HCT116 (cell line): ENCODE results near the gene AGGF1. TPM values are rescaled to one million over a fixed set of nuclear protein-coding genes. Genes with fewer than 3 reads are reported as not detected.
A peak's percentile ranks its signal among the peaks of the same experiment; 100 is the strongest.

ENCODE experiments used
- ATAC-seq: fragments of 200-7000 bp; cut with Tn5 transposase; 2 replicates; pipeline ENCODE4 v1.9.1; 2020; ENCODE audit warnings: mild to moderate bottlenecking, moderate library complexity
- Bru-seq: library from RNA; stranded (reverse); fragments of 400-500 nt; gene quantifications from one replicate; lab custom pipeline; 2021; lab: Mats Ljungman, UMichigan
- BruChase-seq, 2 experiments: library from RNA; stranded (reverse); fragments of 400-500 nt; gene quantifications; one replicate each; lab custom pipeline; 2021; lab: Mats Ljungman, UMichigan
- BruUV-seq: library from RNA; stranded (reverse); fragments of 400-500 nt; replicated peaks from 2 replicates; lab custom pipeline; 2021; lab: Mats Ljungman, UMichigan
- CTCF ChIA-PET: fragments of 300-600 bp; sonication (Branson Sonifier 250); formaldehyde crosslinking; loops from one replicate; lab custom pipeline; 2021; ENCODE audit warnings: antibody characterized with exemption; lab: Charles Lee
- POLR2A ChIA-PET: fragments of 300-600, 350-600 bp; sonication (Branson Sonifier 250); formaldehyde crosslinking; loops from one replicate; lab custom pipeline; 2021; ENCODE audit warnings: antibody characterized with exemption; lab: Charles Lee
- RAD21 ChIA-PET, 2 experiments: fragments of 300-600 bp; sonication (Branson Sonifier 250); formaldehyde crosslinking; loops; one replicate each; lab custom pipeline; 2023; ENCODE audit warnings: low total read pairs in 2 of 2; ENCODE audit not compliant: uncharacterized antibody in 2 of 2, unreplicated experiment in 2 of 2, low non-redundant PET in 1 of 2; lab: Charles Lee
- DNase-seq: peaks from one replicate; pipeline ENCODE4 v3.0.0-alpha.2; 2010; ENCODE audit warnings: low read depth, low spot score
- H2AFZ ChIP-seq: fragments of 200-600 bp; shearing (Covaris generic), sonication (generic); 2 replicates; pipeline ENCODE4 v1.6.1; 2017; ENCODE audit warnings: low read depth, mixed run types, mixed read lengths, antibody characterized with exemption, low read length; ENCODE audit not compliant: poor library complexity, severe bottlenecking
- H3K27ac ChIP-seq: 2 replicates; pipeline ENCODE4 v1.5.1; 2012; ENCODE audit warnings: low read depth, low read length
- H3K27me3 ChIP-seq: fragments of 200-600 bp; sonication (generic); 2 replicates; pipeline ENCODE4 v1.6.1; 2016; ENCODE audit warnings: mixed run types, low read length, mixed read lengths; ENCODE audit not compliant: insufficient read depth
- H3K36me3 ChIP-seq, 2 experiments: fragments of 200-500 bp in 1 of 2; fragments of 200-600 bp in 1 of 2; sonication (Bioruptor generic) in 1 of 2; sonication (generic) in 1 of 2; 2 replicates each; pipeline versions ENCODE4 v1.5.1 to v1.6.1; 2014 to 2016; ENCODE audit warnings: low read length in 2 of 2, inconsistent platforms in 1 of 2, mixed read lengths in 1 of 2, mixed run types in 1 of 2; ENCODE audit not compliant: insufficient read depth in 2 of 2, control insufficient read depth in 1 of 2
- H3K4me1 ChIP-seq, 2 experiments: fragments of 200-600 bp in 1 of 2; sonication (generic) in 1 of 2; 2 replicates each; pipeline versions ENCODE4 v1.5.1 to v1.6.1; 2012 to 2017; ENCODE audit warnings: low read length in 2 of 2, inconsistent platforms in 1 of 2, mild to moderate bottlenecking in 1 of 2, mixed read lengths in 1 of 2, mixed run types in 1 of 2, moderate library complexity in 1 of 2; ENCODE audit not compliant: insufficient read depth in 2 of 2, control insufficient read depth in 1 of 2
- H3K4me2 ChIP-seq: fragments of 200-600 bp; sonication (generic); 2 replicates; pipeline ENCODE4 v1.6.1; 2017; ENCODE audit warnings: mixed run types, low read length, mixed read lengths
- H3K4me3 ChIP-seq, 2 experiments: fragments of 200-600 bp in 1 of 2; sonication (generic) in 1 of 2; replicated peaks in 1 of 2; 2 replicates each; pipeline ENCODE4 v1.5.1; 2011 to 2016; ENCODE audit warnings: low read length in 2 of 2, control low read depth in 1 of 2, low read depth in 1 of 2, mild to moderate bottlenecking in 1 of 2, mixed read lengths in 1 of 2, mixed run types in 1 of 2
- H3K79me2 ChIP-seq: fragments of 200-600 bp; sonication (generic); 2 replicates; pipeline ENCODE4 v1.6.1; 2017; ENCODE audit warnings: mild to moderate bottlenecking, mixed run types, low read length, moderate library complexity, mixed read lengths; ENCODE audit not compliant: insufficient read depth
- H3K9ac ChIP-seq: fragments of 200-600 bp; sonication (generic); 2 replicates; pipeline ENCODE4 v1.6.1; 2016; ENCODE audit warnings: low read length, mixed read lengths
- H3K9me2 ChIP-seq: fragments of 200-600 bp; sonication (generic), shearing (Covaris generic); 2 replicates; pipeline ENCODE4 v1.6.1; 2017; ENCODE audit warnings: mixed run types, mild to moderate bottlenecking, moderate library complexity; ENCODE audit not compliant: insufficient read depth
- H3K9me3 ChIP-seq, 2 experiments: fragments of 200-500 bp in 1 of 2; fragments of 200-600 bp in 1 of 2; sonication (Bioruptor generic) in 1 of 2; sonication (generic) in 1 of 2; 2 replicates each; pipeline ENCODE4 v1.6.1; 2014 to 2017; ENCODE audit warnings: low read length in 2 of 2, mixed read lengths in 2 of 2, inconsistent platforms in 1 of 2, low read depth in 1 of 2, mild to moderate bottlenecking in 1 of 2, mixed run types in 1 of 2, moderate library complexity in 1 of 2; ENCODE audit not compliant: control insufficient read depth in 1 of 2, insufficient read depth in 1 of 2
- H4K20me1 ChIP-seq: fragments of 200-600 bp; sonication (generic), shearing (Covaris generic); 2 replicates; pipeline ENCODE4 v1.6.1; 2017; ENCODE audit warnings: mixed run types, mild to moderate bottlenecking, moderate library complexity; ENCODE audit not compliant: insufficient read depth
- CBX3 ChIP-seq: IDR thresholded peaks from 2 replicates; pipeline ENCODE4 v1.6.1; 2012; ENCODE audit warnings: low read depth
- ELF1 ChIP-seq: IDR thresholded peaks from 2 replicates; pipeline ENCODE4 v1.6.1; 2012; ENCODE audit warnings: low read depth, borderline replicate concordance
- EZH2 ChIP-seq: fragments of 200-600 bp; sonication (generic); IDR thresholded peaks from 2 replicates; pipeline ENCODE4 v1.6.1; 2017; ENCODE audit warnings: antibody characterized with exemption, mixed run types
- FOSL1 ChIP-seq: IDR thresholded peaks from 2 replicates; pipeline ENCODE4 v1.6.1; 2012; ENCODE audit warnings: low read depth
- POLR2A ChIP-seq: IDR thresholded peaks from 2 replicates; pipeline ENCODE4 v1.7.0; 2011; ENCODE audit warnings: borderline replicate concordance; ENCODE audit not compliant: insufficient read depth, insufficient read length; ENCODE audit errors: extremely low read depth
- POLR2AphosphoS5 ChIP-seq: IDR thresholded peaks from 2 replicates; pipeline ENCODE4 v1.6.1; 2011; ENCODE audit warnings: mild to moderate bottlenecking, low read depth, low read length, moderate library complexity
- RAD21 ChIP-seq: IDR thresholded peaks from 2 replicates; pipeline ENCODE4 v1.6.1; 2012; ENCODE audit warnings: low read depth, mild to moderate bottlenecking
- SIN3A ChIP-seq: IDR thresholded peaks from 2 replicates; pipeline ENCODE4 v1.6.1; 2012; ENCODE audit warnings: low read depth
- SP1 ChIP-seq: IDR thresholded peaks from 2 replicates; pipeline ENCODE4 v1.6.1; 2012; ENCODE audit warnings: low read depth
- TCF7L2 ChIP-seq: IDR thresholded peaks from 2 replicates; pipeline ENCODE4 v1.7.0; 2011; ENCODE audit warnings: borderline replicate concordance, inconsistent platforms; ENCODE audit not compliant: insufficient read depth, insufficient read length; ENCODE audit errors: extremely low read depth
- YY1 ChIP-seq: IDR thresholded peaks from 2 replicates; pipeline ENCODE4 v1.6.1; 2011; ENCODE audit warnings: low read length, low read depth, moderate library complexity, mild to moderate bottlenecking; ENCODE audit not compliant: insufficient replicate concordance; ENCODE audit errors: extremely low read depth
- ZFX ChIP-seq: fragments of 450-650 bp; IDR thresholded peaks from 2 replicates; pipeline ENCODE4 v1.6.1; 2017
- ZNF274 ChIP-seq: fragments of 200-500 bp; sonication (Bioruptor generic); IDR thresholded peaks from 2 replicates; pipeline ENCODE4 v1.6.1; 2014; ENCODE audit warnings: mild to moderate bottlenecking, low read depth, low read length, inconsistent platforms
- intact Hi-C: fragments of 100-400 bp; cut with micrococcal nuclease; formaldehyde crosslinking; loops from 2 replicates; pipeline ENCODE4 v1.10.0; 2022
- long read RNA-seq: library from polyadenylated mRNA; unstranded; transcript quantifications from one replicate; pipeline ENCODE4 v2.0.0, GENCODE V29; 2021; ENCODE audit not compliant: unreplicated experiment
- polyA plus RNA-seq: library from polyadenylated mRNA; unstranded; fragments of >200 nt; gene quantifications from 2 replicates; pipeline ENCODE4 v1.2.1, GENCODE V29; 2012; ENCODE audit warnings: missing spikeins
- total RNA-seq: library from RNA; stranded (reverse); gene quantifications from one replicate; pipeline ENCODE4 v1.2.1, GENCODE V29; 2021; ENCODE audit not compliant: unreplicated experiment
- TF ChIP-seq, protein P1 (sequence below): IDR thresholded peaks from 2 replicates; pipeline ENCODE4 v1.6.1; 2012
- TF ChIP-seq, protein P2 (sequence below), 3 experiments: fragments of 200-600 bp in 1 of 3; sonication (generic) in 1 of 3; IDR thresholded peaks in 2 of 3; conservative IDR thresholded peaks in 1 of 3; 2 replicates each; pipeline ENCODE4 v1.5.1; 2012 to 2017; ENCODE audit warnings: low read depth in 2 of 3, low read length in 2 of 3, antibody characterized with exemption in 1 of 3, borderline replicate concordance in 1 of 3, control low read depth in 1 of 3, mild to moderate bottlenecking in 1 of 3, mixed read lengths in 1 of 3, mixed run types in 1 of 3, moderate library complexity in 1 of 3; ENCODE audit not compliant: insufficient read depth in 1 of 3
- TF ChIP-seq, protein P3 (sequence below): IDR thresholded peaks from 2 replicates; pipeline ENCODE4 v1.6.1; 2011; ENCODE audit warnings: mild to moderate bottlenecking, low read length, moderate library complexity; ENCODE audit not compliant: insufficient replicate concordance; ENCODE audit errors: extremely low read depth

Gene AGGF1, protein sequence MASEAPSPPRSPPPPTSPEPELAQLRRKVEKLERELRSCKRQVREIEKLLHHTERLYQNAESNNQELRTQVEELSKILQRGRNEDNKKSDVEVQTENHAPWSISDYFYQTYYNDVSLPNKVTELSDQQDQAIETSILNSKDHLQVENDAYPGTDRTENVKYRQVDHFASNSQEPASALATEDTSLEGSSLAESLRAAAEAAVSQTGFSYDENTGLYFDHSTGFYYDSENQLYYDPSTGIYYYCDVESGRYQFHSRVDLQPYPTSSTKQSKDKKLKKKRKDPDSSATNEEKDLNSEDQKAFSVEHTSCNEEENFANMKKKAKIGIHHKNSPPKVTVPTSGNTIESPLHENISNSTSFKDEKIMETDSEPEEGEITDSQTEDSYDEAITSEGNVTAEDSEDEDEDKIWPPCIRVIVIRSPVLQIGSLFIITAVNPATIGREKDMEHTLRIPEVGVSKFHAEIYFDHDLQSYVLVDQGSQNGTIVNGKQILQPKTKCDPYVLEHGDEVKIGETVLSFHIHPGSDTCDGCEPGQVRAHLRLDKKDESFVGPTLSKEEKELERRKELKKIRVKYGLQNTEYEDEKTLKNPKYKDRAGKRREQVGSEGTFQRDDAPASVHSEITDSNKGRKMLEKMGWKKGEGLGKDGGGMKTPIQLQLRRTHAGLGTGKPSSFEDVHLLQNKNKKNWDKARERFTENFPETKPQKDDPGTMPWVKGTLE
- total RNA-seq (22.2 TPM), Bru-seq, nascent RNA (percentile 81 among the genes with signal in this experiment), BruChase-seq, experiment 1, labeled RNA remaining after a 6-hour chase (percentile 92 among the genes with signal in this experiment), BruChase-seq, experiment 2, labeled RNA remaining after a 2-hour chase (percentile 97 among the genes with signal in this experiment)
- 7.0 and 7.1 TPM in 2 replicates for polyA plus RNA-seq
- long read RNA-seq, full-length matches to known transcripts, result 20 of 40 reads
- long read RNA-seq, partial matches to known transcripts, result 15 of 40 reads
- long read RNA-seq, other reads (novel, unspliced or antisense), result 5 of 40 reads

DNA sequence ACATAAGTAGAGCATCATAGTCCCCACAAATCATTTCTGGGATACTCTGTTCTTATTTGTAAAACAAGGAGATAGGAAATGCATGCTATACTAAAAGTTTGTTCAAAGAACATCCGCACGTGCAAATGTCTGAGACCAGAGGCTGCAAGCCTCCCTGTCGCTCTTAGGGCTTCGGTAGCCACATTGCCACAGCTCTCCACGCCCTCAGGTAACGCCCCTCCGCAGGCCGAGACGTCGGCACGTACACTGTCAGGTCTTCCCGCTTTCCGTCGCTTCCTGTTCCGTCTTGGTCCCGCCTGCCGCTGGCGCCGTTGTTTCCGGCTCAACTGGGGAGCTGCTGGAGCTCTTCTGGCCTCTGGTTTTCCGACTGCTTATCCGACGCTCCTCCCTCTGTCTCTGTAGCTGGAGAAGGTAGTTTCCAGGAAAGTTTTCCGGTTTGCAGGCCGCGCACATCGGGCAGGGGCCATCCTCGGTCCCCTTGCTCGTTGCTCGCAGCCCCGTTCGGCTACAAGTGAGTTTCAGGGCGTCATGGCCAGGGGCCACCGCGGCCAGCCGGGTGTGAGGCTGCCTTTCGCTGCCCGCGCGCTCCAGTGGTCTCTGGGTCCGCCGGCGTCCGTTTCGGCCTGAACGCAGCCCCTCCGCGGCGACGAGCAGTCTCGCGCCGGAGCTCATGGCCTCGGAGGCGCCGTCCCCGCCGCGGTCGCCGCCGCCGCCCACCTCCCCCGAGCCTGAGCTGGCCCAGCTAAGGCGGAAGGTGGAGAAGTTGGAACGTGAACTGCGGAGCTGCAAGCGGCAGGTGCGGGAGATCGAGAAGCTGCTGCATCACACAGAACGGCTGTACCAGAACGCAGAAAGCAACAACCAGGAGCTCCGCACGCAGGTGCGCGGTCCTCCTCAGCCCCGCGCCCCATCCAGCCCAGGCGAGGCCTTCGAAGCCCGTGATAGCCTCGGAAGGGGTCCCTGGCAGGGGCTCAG lies at the start of gene AGGF1:
Gene AGGF1, plus strand, starts transcription at position 308 of the 975 bp plus-strand sequence. Its CDS starts 363 bp downstream, at position 671.
- intact Hi-C loops, result no loop called here
- H3K9me2 ChIP-seq, result no peaks in the 10 kb centered on the region
- peaks cover 3 to 19% of the 10 kb centered on the region in 2 experiments; a peak in 2 of 4 replicates for H3K9me3 ChIP-seq
- DNase-seq (peak; percentile 91), ATAC-seq (peak; percentile 99)
- ChIA-PET POLR2A (interaction anchor here (0.6 to 0.8 kb wide), 2 partner anchors 13 to 245 kb away, joined by 3 read pairs; no protein-coding TSS in a partner anchor), RAD21 (no interaction called here), CTCF (no interaction called here)
- H3K36me3 ChIP-seq, result peaks cover 5 to 6% of the 10 kb centered on the region in 2 experiments; a peak in 1 of 4 replicates
- BruUV-seq, result no TSS peak
- H3K27ac ChIP-seq, result peak within 1 kb of the TSS; percentile 91
- peak within 1 kb of the TSS; percentile 96 for H2AFZ ChIP-seq
- H4K20me1 ChIP-seq, result no peaks in the 10 kb centered on the region
- no peaks in the 10 kb centered on the region for H3K27me3 ChIP-seq
- H3K4me2 ChIP-seq, result peak within 1 kb of the TSS; percentile 79
- H3K9ac ChIP-seq, result peak within 1 kb of the TSS; percentile 83
- H3K79me2 ChIP-seq, result peaks cover 28% of the 10 kb centered on the region
- H3K4me3 ChIP-seq, result peak within 1 kb of the TSS; percentile 83 to 90
- H3K4me1 ChIP-seq, result peaks cover 9 to 18% of the 10 kb centered on the region in 2 experiments; a peak in 3 of 4 replicates
- TF ChIP-seq POLR2AphosphoS5 (peak; percentile 92), FOSL1 (no peak), YY1 (peak; percentile 83), SIN3A (no peak; the same call in 1 of the 2 replicates), ZFX (peak; percentile 71), ZNF274 (no peak), TCF7L2 (peak; percentile 54), RAD21 (no peak), POLR2A (peak; percentile 91), CBX3 (peak; percentile 96), EZH2 (no peak), ELF1 (peak; percentile 69), SP1 (peak; percentile 54; the same call in 1 of the 2 replicates)
- TF ChIP-seq, protein P1, sequence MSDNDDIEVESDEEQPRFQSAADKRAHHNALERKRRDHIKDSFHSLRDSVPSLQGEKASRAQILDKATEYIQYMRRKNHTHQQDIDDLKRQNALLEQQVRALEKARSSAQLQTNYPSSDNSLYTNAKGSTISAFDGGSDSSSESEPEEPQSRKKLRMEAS, result peak; percentile 95
- TF ChIP-seq, protein P2, sequence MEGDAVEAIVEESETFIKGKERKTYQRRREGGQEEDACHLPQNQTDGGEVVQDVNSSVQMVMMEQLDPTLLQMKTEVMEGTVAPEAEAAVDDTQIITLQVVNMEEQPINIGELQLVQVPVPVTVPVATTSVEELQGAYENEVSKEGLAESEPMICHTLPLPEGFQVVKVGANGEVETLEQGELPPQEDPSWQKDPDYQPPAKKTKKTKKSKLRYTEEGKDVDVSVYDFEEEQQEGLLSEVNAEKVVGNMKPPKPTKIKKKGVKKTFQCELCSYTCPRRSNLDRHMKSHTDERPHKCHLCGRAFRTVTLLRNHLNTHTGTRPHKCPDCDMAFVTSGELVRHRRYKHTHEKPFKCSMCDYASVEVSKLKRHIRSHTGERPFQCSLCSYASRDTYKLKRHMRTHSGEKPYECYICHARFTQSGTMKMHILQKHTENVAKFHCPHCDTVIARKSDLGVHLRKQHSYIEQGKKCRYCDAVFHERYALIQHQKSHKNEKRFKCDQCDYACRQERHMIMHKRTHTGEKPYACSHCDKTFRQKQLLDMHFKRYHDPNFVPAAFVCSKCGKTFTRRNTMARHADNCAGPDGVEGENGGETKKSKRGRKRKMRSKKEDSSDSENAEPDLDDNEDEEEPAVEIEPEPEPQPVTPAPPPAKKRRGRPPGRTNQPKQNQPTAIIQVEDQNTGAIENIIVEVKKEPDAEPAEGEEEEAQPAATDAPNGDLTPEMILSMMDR (IDR thresholded peaks at IDR 0.05 in 2 of 3, conservative IDR thresholded peaks at IDR 0.05 in 1 of 3; ENCODE audit: borderline replicate concordance in 1 of 3, insufficient read depth in 1 of 3, low read depth in 2 of 3, low read length in 2 of 3), result no peak
- TF ChIP-seq, protein P3, sequence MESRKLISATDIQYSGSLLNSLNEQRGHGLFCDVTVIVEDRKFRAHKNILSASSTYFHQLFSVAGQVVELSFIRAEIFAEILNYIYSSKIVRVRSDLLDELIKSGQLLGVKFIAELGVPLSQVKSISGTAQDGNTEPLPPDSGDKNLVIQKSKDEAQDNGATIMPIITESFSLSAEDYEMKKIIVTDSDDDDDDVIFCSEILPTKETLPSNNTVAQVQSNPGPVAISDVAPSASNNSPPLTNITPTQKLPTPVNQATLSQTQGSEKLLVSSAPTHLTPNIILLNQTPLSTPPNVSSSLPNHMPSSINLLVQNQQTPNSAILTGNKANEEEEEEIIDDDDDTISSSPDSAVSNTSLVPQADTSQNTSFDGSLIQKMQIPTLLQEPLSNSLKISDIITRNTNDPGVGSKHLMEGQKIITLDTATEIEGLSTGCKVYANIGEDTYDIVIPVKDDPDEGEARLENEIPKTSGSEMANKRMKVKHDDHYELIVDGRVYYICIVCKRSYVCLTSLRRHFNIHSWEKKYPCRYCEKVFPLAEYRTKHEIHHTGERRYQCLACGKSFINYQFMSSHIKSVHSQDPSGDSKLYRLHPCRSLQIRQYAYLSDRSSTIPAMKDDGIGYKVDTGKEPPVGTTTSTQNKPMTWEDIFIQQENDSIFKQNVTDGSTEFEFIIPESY, result peak; percentile 78
- TF ChIP-seq, all 23 proteins: peak for 10
